GM19193 (cell line): ENCODE measurements around the gene GPC6.

Experiments
- POLR2A ChIP-seq: IDR thresholded peaks from 4 replicates; pipeline ENCODE4 v1.6.1; 2011; ENCODE audit not compliant: insufficient read depth, insufficient read length; ENCODE audit errors: extremely low read depth

The GPC6 gene

DNA sequence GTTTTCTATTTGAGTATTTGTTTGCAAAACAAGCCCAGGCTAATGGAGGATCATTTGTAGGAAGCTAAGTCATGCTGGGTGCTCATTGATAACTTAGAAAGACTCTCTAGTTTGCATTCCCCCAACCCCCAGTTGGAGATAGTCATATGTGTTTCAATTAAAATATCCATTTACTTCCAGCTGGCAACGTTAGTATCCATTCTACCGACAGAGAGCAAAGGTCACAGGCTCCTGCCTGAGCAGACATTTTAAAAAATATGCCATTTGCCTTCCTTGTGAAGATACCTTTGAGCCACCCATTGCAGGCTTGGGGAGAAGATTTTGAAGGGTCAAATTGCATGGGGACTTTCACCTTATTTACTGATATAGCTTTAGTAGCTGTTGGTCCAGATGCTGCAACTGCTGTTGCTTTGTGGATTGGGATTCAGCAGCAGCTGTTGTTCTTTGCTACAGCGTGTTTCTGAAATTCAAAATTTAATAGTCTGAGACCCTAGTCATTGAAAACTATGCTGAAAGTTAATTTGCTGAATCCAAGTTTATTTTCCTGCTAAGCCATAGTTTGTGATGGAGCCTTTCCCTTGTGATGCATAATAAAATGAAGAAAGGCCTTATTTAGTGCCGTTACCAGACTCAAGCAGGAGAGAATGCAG lies 335.1 kb downstream of the GPC6 start:
- TF ChIP-seq POLR2A, result no peak

- TF ChIP-seq POLR2A, result no peak
Observed at GRCh38 chr13:93562676-93563075, 336.1 kb downstream of the GPC6 start.

- TF ChIP-seq POLR2A, result no peak
Observed at GRCh38 chr13:93577105-93577504, 350.5 kb downstream of the GPC6 start.

DNA sequence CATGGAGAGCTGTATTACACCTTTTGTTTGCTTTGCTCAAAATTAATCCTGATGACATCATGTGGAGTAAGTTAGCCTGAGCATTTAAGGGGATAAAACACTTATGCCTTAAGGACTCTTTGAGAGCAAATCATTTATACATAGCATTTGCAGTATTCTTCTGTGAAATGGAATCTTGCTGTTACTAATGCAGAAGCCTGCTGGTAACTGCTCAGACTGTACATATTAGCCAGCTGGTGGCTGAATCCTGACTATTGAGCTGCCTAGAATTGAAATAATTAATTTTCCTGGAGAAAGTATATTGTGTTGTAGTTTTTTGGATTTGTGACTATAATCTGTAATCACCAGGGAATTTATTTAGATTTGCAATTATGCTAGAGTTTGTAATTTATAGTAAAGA lies 363.2 kb downstream of the GPC6 start:
- TF ChIP-seq POLR2A, result no peak

GRCh38 chr13:93603043-93603442 lies 376.4 kb downstream of the GPC6 start:
- TF ChIP-seq POLR2A, result no peak

- TF ChIP-seq POLR2A, result no peak
Observed at GRCh38 chr13:93614776-93615175, 388.2 kb downstream of the GPC6 start.

- no peak for TF ChIP-seq POLR2A
Observed at GRCh38 chr13:93620181-93620765, 393.7 kb downstream of the GPC6 start.

DNA sequence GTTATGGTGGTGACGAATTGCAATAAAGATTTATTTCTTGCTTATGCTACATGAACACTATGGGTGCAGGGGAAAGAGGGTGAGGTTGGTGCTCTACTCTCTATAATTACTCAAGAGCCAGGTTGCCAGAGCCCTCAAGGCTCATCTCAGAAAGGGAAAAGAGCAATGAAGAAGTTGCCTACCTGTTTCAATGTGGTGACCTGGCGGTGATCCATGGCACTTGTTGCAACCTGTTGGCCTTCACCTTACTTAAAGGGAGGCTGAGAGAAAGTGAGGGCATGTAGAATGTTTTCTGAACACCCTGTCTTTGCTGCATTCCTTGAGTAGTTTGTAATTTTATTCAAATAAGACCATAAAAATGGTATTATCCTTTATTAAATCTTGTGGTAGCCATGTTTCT lies 394.4 kb downstream of the GPC6 start:
- TF ChIP-seq POLR2A, result no peak

GRCh38 chr13:93621966-93622365 lies 395.4 kb downstream of the GPC6 start:
- no peak for TF ChIP-seq POLR2A

DNA sequence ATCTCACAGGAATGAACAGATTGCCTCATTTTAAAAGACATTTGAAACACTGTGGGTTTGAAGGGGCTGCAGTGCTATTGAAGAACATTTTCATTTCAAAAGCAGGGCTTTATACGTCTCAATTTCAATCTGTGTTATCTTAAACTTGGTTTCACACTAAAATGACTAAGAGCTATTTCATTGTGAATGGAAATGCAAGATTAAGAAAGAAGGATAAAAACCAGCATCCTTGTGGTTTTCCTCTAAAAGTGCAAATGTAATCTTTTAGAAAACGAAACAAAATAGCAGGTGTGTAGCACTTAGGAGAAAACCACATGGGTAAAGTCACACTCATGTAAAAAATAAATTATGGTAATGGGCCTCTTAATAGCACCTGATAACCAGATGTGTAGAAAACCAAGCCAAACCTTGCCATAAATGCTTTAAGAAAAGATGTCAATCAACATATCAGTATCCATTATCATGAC lies 397.7 kb downstream of the GPC6 start:
- TF ChIP-seq POLR2A, result no peak

- TF ChIP-seq POLR2A, result no peak
Observed at GRCh38 chr13:93625536-93625935, 398.9 kb downstream of the GPC6 start.

DNA sequence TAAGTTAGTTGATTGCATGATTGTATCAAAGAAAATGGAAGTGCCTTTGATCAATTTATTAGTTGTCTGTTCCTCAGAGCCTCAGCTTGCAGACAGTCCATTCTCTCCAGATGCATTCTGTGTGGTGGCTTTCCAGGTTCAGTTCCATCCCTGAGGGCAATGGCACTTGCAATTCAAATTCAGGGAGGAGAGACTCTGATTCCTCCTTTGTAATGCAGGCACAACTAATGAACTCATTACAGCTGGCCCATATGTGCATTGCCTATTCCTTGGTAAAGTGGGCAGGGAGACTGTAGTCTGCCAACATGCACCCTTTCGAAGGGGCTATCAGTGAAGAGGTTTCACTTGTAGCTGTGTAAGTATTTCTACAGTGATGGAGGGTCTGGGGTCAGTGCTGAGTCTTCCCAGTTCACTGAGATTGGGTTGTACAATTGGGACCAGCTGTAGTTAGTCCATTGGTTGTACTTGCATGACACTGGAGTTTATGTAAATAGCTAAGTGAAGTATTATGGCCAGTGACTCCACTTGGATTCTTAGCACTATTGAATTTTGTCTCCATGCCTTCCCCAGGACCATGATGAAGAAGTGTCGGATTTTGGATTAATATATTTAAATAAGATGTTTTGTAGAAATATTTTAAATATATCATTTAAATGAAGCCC lies 401.7 kb downstream of the GPC6 start:
- no peak for TF ChIP-seq POLR2A

GRCh38 chr13:93635616-93636032 lies 409.0 kb downstream of the GPC6 start:
- TF ChIP-seq POLR2A, result no peak

- no peak for TF ChIP-seq POLR2A
Observed at GRCh38 chr13:93637852-93638251, 411.2 kb downstream of the GPC6 start.

DNA sequence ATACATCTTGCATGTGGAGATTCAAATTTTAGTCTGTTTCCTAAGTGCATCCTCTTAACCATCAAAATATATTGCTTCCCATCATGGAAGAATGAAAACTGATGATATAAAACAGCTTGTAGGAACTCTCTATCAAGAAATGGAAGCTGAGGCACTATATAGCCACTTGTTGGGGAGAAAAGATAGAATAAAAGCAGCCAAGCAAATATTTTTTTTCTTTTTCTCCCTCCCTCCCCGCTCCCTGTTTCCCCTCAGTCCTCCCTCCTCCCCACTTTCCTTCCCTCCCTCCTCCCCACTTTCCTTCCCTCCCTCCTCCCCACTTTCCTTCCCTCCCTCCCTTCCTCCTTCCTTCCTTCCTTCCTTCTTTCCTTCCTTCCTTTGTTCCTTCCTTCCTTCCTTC lies 413.8 kb downstream of the GPC6 start:
- no peak for TF ChIP-seq POLR2A

DNA sequence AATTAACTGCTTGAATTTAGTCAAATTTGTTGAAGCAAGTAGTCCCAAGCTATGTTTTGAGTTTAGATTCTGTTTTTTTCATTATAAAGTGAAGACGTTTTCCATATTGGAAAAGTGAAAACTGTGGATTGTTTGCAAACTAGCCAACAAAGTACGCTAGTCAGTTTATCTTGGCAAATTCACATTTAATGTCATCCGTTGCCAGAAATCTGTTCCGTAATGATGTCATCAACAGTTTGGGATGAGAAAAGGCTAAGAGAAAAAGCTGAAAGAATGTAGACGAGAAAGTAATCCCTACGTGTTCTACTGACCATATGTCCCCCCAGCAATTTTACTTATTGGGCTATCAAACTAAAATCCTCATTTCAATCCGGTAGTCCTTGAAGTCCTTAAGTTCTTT lies 419.6 kb downstream of the GPC6 start:
- TF ChIP-seq POLR2A, result no peak
